GM12878 (cell line): ENCODE measurements around the gene VIL1. TPM values are rescaled to one million over a fixed set of nuclear protein-coding genes. Genes with fewer than 3 reads are reported as not detected.

Source experiments
- ATAC-seq: fragments of 200-7000 bp; cut with Tn5 transposase; 3 replicates; pipeline ENCODE4 v1.9.1; 2020; ENCODE audit warnings: mild to moderate bottlenecking, moderate library complexity
- BruUV-seq: library from RNA; stranded (reverse); fragments of 400-500 nt; replicated peaks from 2 replicates; lab custom pipeline; 2021; lab: Mats Ljungman, UMichigan
- CTCF ChIA-PET: fragments of 300-600 bp; sonication (Branson Sonifier 250); formaldehyde crosslinking; extraction: SDS; loops from one replicate; lab custom pipeline; 2021; ENCODE audit warnings: inconsistent platforms; lab: Yijun Ruan, JAX
- POLR2A ChIA-PET: fragments of 350-600 bp; formaldehyde crosslinking; extraction: SDS; loops from one replicate; lab custom pipeline; 2021; ENCODE audit warnings: inconsistent platforms; lab: Charles Lee
- RAD21 ChIA-PET: fragments of 300-600 bp; sonication (Branson Sonifier 250); formaldehyde crosslinking; loops from one replicate; lab custom pipeline; 2023; ENCODE audit warnings: antibody characterized with exemption; ENCODE audit not compliant: unreplicated experiment; lab: Charles Lee
- SMC1A ChIA-PET: fragments of 300-600 bp; sonication (Branson Sonifier 250); formaldehyde crosslinking; loops from one replicate; lab custom pipeline; 2023; ENCODE audit not compliant: unreplicated experiment, uncharacterized antibody; lab: Charles Lee
- DNase-seq: peaks from one replicate; pipeline ENCODE4 v3.0.0-alpha.2; 2011; ENCODE audit warnings: low read depth, low spot score
- FAIRE-seq: peaks from 3 replicates; lab custom pipeline; 2011; peaks lifted over from hg19 to GRCh38; lab: Jason Lieb, UNC
- H2AFZ ChIP-seq: 2 replicates; pipeline ENCODE4 v1.6.0; 2011; ENCODE audit warnings: low read depth, low read length, control low read depth; ENCODE audit not compliant: control insufficient read depth
- H3K27ac ChIP-seq: 2 replicates; pipeline ENCODE4 v1.5.1; 2011; ENCODE audit warnings: control low read depth; ENCODE audit not compliant: control insufficient read depth, insufficient read depth
- H3K27me3 ChIP-seq, 2 experiments: replicated peaks in 1 of 2; 2 replicates each; pipeline versions ENCODE4 v1.6.0 to v1.6.1; 2011; ENCODE audit warnings: low read length in 1 of 2; ENCODE audit not compliant: control insufficient read depth in 2 of 2, insufficient read depth in 2 of 2
- H3K36me3 ChIP-seq, 2 experiments: 2 replicates each; pipeline ENCODE4 v1.5.1; 2011; ENCODE audit warnings: low read length in 1 of 2; ENCODE audit not compliant: control insufficient read depth in 2 of 2, insufficient read depth in 2 of 2
- H3K4me1 ChIP-seq: 2 replicates; pipeline ENCODE4 v1.6.1; 2011; ENCODE audit warnings: mild to moderate bottlenecking, low read length, moderate library complexity, mixed read lengths; ENCODE audit not compliant: control insufficient read depth, insufficient read depth
- H3K4me2 ChIP-seq: 2 replicates; pipeline ENCODE4 v1.6.0; 2011; ENCODE audit warnings: control low read depth; ENCODE audit not compliant: control insufficient read depth, insufficient read depth
- H3K4me3 ChIP-seq: fragments of 200-600 bp; sonication (generic); 2 replicates; pipeline ENCODE4 v1.5.1; 2016
- H3K79me2 ChIP-seq: 2 replicates; pipeline ENCODE4 v1.6.0; 2011; ENCODE audit warnings: low read length; ENCODE audit not compliant: control insufficient read depth, insufficient read depth
- H3K9ac ChIP-seq: 2 replicates; pipeline ENCODE4 v1.8.0; 2011; ENCODE audit warnings: low read length, control low read depth, mixed read lengths; ENCODE audit not compliant: control insufficient read depth, insufficient read depth
- H3K9me3 ChIP-seq: replicated peaks from 3 replicates; pipeline ENCODE4 v1.5.1; 2011; ENCODE audit warnings: mild to moderate bottlenecking, low read length; ENCODE audit not compliant: control insufficient read depth, insufficient read depth
- H4K20me1 ChIP-seq: 2 replicates; pipeline ENCODE4 v1.6.0; 2011; ENCODE audit not compliant: control insufficient read depth, insufficient read depth
- ATF2 ChIP-seq: IDR thresholded peaks from 2 replicates; pipeline ENCODE4 v1.6.1; 2012; ENCODE audit warnings: low read length, inconsistent platforms
- BACH1 ChIP-seq: fragments of 450-650 bp; IDR thresholded peaks from 2 replicates; pipeline ENCODE4 v1.6.1; 2017; ENCODE audit warnings: mild to moderate bottlenecking, borderline replicate concordance
- IRF5 ChIP-seq: fragments of 450-650 bp; IDR thresholded peaks from 2 replicates; pipeline ENCODE4 v1.6.1; 2017; ENCODE audit warnings: borderline replicate concordance
- JUND ChIP-seq: IDR thresholded peaks from 2 replicates; pipeline ENCODE4 v1.6.1; 2012; ENCODE audit warnings: low read depth, mild to moderate bottlenecking, low read length, improper control_type of control experiment, moderate library complexity
- NFYA ChIP-seq: IDR thresholded peaks from 2 replicates; pipeline ENCODE4 v1.6.1; 2011; ENCODE audit warnings: low read depth, mild to moderate bottlenecking, low read length, improper control_type of control experiment, borderline replicate concordance
- RCOR1 ChIP-seq: conservative IDR thresholded peaks from 2 replicates; pipeline ENCODE4 v1.6.1; 2012; ENCODE audit warnings: low read depth, low read length, improper control_type of control experiment
- SRF ChIP-seq, 2 experiments: IDR thresholded peaks; 2 replicates each; pipeline ENCODE4 v1.6.1; 2011; ENCODE audit warnings: low read depth in 2 of 2, low read length in 2 of 2, mild to moderate bottlenecking in 1 of 2, moderate library complexity in 1 of 2
- TARDBP ChIP-seq: IDR thresholded peaks from 2 replicates; pipeline ENCODE4 v1.6.1; 2016; ENCODE audit warnings: borderline replicate concordance
- USF2 ChIP-seq: IDR thresholded peaks from 2 replicates; pipeline ENCODE4 v1.6.1; 2011; ENCODE audit warnings: low read depth, low read length, improper control_type of control experiment, borderline replicate concordance
- ZNF274 ChIP-seq: IDR thresholded peaks from one replicate; pipeline ENCODE4 v1.8.0; 2011; ENCODE audit not compliant: insufficient read length, insufficient read depth
- WGBS: methylation state at CpG from one replicate; pipeline ENCODE4 v1.1.6; 2016; ENCODE audit warnings: low lambda C conversion rate; ENCODE audit not compliant: insufficient replicate concordance, insufficient coverage; ENCODE audit errors: missing lambda C conversion rate; 5-methylcytosine and 5-hydroxymethylcytosine counted together
- in situ Hi-C: fragments of 300-500 bp; cut with MboI; formaldehyde crosslinking; loops from 9 replicates; pipeline ENCODE4 v1.14.3; 2018; ENCODE audit warnings: mixed read lengths
- intact Hi-C: fragments of 100-400 bp; cut with micrococcal nuclease; formaldehyde crosslinking; loops from one replicate; pipeline ENCODE4 v1.14.2; 2022; ENCODE audit not compliant: unreplicated experiment
- polyA plus RNA-seq, 11 experiments: library from polyadenylated mRNA; depleted of rRNA in 4 of 11; unstranded in 6 of 11; stranded (reverse) in 5 of 11; fragments of >200 nt; fragmentation: Nextera tagmentation in 4 of 11; fragmentation: Illumina TruSeq in 1 of 11; extraction: Ambion mirVana in 4 of 11; extraction: Trizol in 1 of 11; gene quantifications; 1 replicate in 1 of 11; 2 replicates in 10 of 11; pipeline versions ENCODE4 v1.2.1 to v1.2.3, GENCODE V29; 2011 to 2016; ENCODE audit warnings: inconsistent platforms in 2 of 11, missing spikeins in 2 of 11, low read depth in 1 of 11
- total RNA-seq, 4 experiments: library from RNA; depleted of rRNA in 3 of 4; stranded (reverse); fragments of >200 nt in 3 of 4; fragmentation: Illumina TruSeq in 1 of 4; extraction: Trizol in 1 of 4; gene quantifications; 2 replicates each; pipeline versions ENCODE4 v1.2.1 to v1.2.3, GENCODE V29; 2013 to 2021

The VIL1 gene
- total and polyA plus RNA-seq, 10 of the 15 experiments (the other 5 are each of a cell fraction or from before 2014, with no cell fraction given): 0.03 to 1.9 (median 0.33) TPM

GRCh38 chr2:218397463-218397819 lies 21.5 kb upstream of the VIL1 start:
- BruUV-seq: no TSS peak
- Histone ChIP-seq H3K36me3 (peaks cover 2 to 8% of the 10 kb centered on the region in 2 experiments; a peak in 2 of 4 replicates), H2AFZ (no peak overlapping the region; the same call in 1 of the 2 replicates), H3K27ac (peak overlapping the region; percentile 96), H3K79me2 (peaks cover 49% of the 10 kb centered on the region), H3K9ac (peak overlapping the region; percentile 89), H3K4me1 (peaks cover 32% of the 10 kb centered on the region), H3K27me3 (no peaks in the 10 kb centered on the region), H4K20me1 (peaks cover 4% of the 10 kb centered on the region; the same call in 1 of the 2 replicates)
- ATAC-seq (no peak), FAIRE-seq (peak; percentile 38)
- intact Hi-C loops (loop anchor here (2.0 to 5.0 kb wide), 5 partner anchors 31 to 260 kb away; partner anchors contain the start of genes ARPC2, BCS1L, CATIP and TMBIM1), in situ Hi-C loops (loop anchor here (25.0 kb wide), 1 partner anchor 110 kb away; the partner anchor contains the start of gene TMBIM1)
- RAD21 ChIA-PET: interaction anchor here (1.1 to 2.3 kb wide), 6 partner anchors 67 to 501 kb away, joined by 3 to 14 read pairs (median 4); partner anchors contain the start of genes AAMP and PNKD
- 0% methylated on average over 12 of the region's 12 CpGs for WGBS
- POLR2A ChIA-PET: interaction anchor here (0.7 to 2.8 kb wide), 10 partner anchors 7 to 490 kb away, joined by 3 to 19 read pairs (median 6); partner anchors contain the start of genes AAMP and WNT10A
- CTCF ChIA-PET: interaction anchor here (0.8 to 4.9 kb wide), 8 partner anchors 65 to 173 kb away, joined by 3 to 27 read pairs (median 6); partner anchors contain the start of gene TMBIM1
- SMC1A ChIA-PET: interaction anchor here (0.7 to 2.3 kb wide), 9 partner anchors 65 to 125 kb away, joined by 3 to 8 read pairs (median 3); no protein-coding TSS in a partner anchor
- TF ChIP-seq RCOR1 (no peak), SRF (IDR thresholded peaks at IDR 0.05; ENCODE audit: low read depth in 2 of 2, low read length in 2 of 2) (no peak), BACH1 (no peak), ZNF274 (no peak), ATF2 (no peak), USF2 (no peak), NFYA (no peak), IRF5 (no peak), TARDBP (no peak), JUND (no peak)
- TF ChIP-seq, all 136 proteins: peak for 0
- H3K4me3 ChIP-seq: peak overlapping the region; percentile 84
- DNase-seq: no peak
- no peaks in the 10 kb centered on the region for H3K9me3 ChIP-seq
- peak overlapping the region; percentile 100 for H3K4me2 ChIP-seq
